ENCODE data around the gene EZR. TPM values are rescaled to one million over a fixed set of nuclear protein-coding genes. Genes with fewer than 3 reads are reported as not detected.

Gene EZR
- total RNA-seq, 1 donor from 2014 or later, result 254 TPM

DNA sequence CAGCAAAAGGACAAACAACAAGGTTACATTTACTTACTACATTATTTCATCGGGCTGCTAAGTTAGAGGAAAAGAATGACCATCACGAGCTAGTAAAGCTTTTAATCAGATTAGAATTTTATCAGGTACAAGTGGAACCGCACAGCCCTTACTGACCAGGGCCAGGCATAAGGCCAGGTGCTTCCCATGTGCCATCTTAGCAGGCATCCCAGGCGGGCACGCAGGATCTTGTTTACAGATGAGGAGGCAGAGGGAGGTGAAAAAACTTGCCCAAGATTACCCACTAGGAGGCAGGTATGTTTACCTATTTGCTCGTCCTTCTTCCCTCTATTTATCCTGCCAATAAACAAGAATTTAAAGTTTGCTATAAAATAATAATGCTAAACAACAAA lies 10.7 kb downstream of the EZR start:
- H3K27ac ChIP-seq (ENCODE audit: low read depth, low read length), result no peak overlapping the region
- Mint-ChIP-seq H3K4me3 (ENCODE audit: unreplicated experiment) (no peak overlapping the region), H3K4me1 (ENCODE audit: low read depth, unreplicated experiment) (peaks cover 41% of the 10 kb centered on the region), H3K27me3 (ENCODE audit: low read depth, unreplicated experiment) (no peaks in the 10 kb centered on the region), H3K27ac (ENCODE audit: unreplicated experiment) (no peak overlapping the region), H3K9me3 (ENCODE audit: unreplicated experiment) (no peaks in the 10 kb centered on the region), H3K36me3 (ENCODE audit: low read depth, unreplicated experiment) (peaks cover 6% of the 10 kb centered on the region)
- H3K9ac ChIP-seq (ENCODE audit: low read length), result no peak overlapping the region
- no peaks in the 10 kb centered on the region for H3K9me3 ChIP-seq (ENCODE audit: insufficient read depth, low read depth, low read length)
- no peak for DNase-seq (ENCODE audit: low read depth)
- H3K4me2 ChIP-seq (ENCODE audit: low read length), result no peak overlapping the region
- FAIRE-seq, result no peak
- no peak overlapping the region for H2AFZ ChIP-seq (ENCODE audit: low read depth, low read length)
- peaks cover 6% of the 10 kb centered on the region for H3K36me3 ChIP-seq (ENCODE audit: insufficient read depth, low read length)
- no peaks in the 10 kb centered on the region for H3K27me3 ChIP-seq (ENCODE audit: insufficient read depth, low read length)
- no peak overlapping the region for H3K4me3 ChIP-seq (ENCODE audit: insufficient read depth, low read depth, low read length)
- peaks cover 60% of the 10 kb centered on the region for H4K20me1 ChIP-seq (ENCODE audit: insufficient read depth, low read length)
- TF ChIP-seq EZH2 (IDR thresholded peaks at IDR 0.05; ENCODE audit: insufficient read depth, low read length), result no peak
- TF ChIP-seq, protein P1, sequence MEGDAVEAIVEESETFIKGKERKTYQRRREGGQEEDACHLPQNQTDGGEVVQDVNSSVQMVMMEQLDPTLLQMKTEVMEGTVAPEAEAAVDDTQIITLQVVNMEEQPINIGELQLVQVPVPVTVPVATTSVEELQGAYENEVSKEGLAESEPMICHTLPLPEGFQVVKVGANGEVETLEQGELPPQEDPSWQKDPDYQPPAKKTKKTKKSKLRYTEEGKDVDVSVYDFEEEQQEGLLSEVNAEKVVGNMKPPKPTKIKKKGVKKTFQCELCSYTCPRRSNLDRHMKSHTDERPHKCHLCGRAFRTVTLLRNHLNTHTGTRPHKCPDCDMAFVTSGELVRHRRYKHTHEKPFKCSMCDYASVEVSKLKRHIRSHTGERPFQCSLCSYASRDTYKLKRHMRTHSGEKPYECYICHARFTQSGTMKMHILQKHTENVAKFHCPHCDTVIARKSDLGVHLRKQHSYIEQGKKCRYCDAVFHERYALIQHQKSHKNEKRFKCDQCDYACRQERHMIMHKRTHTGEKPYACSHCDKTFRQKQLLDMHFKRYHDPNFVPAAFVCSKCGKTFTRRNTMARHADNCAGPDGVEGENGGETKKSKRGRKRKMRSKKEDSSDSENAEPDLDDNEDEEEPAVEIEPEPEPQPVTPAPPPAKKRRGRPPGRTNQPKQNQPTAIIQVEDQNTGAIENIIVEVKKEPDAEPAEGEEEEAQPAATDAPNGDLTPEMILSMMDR (IDR thresholded peaks at IDR 0.05; ENCODE audit: insufficient read depth, low read depth, low read length), result no peak
- peaks cover 6% of the 10 kb centered on the region for H3K4me1 ChIP-seq (ENCODE audit: insufficient read depth, low read length)
- peaks cover 96% of the 10 kb centered on the region for H3K79me2 ChIP-seq (ENCODE audit: insufficient read depth, low read length)

DNA sequence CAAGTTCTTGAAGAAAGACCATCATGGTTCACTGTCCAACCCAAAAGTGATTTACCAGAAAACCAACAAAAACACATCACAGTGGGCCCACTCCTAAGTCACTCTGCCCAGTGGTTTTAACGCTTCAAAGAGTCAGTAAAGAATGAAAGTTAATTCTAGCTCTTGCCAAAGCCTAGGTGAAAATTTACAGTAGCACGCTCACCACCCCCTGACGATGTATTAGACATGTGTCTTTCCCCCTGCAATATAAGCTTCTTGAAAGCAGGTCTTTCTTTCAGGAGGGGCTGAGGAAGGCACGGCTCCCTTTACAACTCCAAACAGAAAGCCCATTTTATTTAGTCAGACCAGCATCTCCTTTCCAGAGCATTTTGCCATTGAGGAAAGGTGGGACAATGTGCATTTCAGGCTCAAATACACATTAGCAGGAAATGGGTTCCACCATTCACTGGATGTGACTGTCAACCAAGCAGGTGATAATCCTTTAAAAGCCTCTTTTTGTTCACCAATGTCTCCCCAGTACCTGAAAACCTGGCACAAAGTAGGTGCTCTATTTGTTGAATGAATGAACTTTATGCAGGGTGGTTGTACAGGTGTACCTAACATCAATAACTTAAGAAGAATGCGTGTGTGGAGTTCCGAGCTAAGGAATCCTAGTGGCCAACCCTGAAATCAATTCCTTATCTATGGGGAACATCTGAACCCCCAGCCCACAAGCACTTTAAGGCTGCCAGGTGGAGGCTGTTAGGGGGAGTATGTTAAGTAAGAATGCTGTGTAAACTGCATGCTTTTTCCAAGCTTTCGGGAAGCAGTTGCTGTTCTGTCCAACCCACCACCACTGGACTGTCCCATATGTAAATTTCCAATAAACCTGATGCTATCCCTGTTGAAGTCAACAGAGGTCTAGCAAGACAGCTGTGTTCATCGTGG lies 11.4 kb downstream of the EZR start:
- no peak overlapping the region for H3K4me3 ChIP-seq (ENCODE audit: insufficient read depth, low read depth, low read length)
- no peak overlapping the region for H3K9ac ChIP-seq (ENCODE audit: low read length)
- H4K20me1 ChIP-seq (ENCODE audit: insufficient read depth, low read length), result peaks cover 58% of the 10 kb centered on the region
- H2AFZ ChIP-seq (ENCODE audit: low read depth, low read length), result no peak overlapping the region
- peaks cover 95% of the 10 kb centered on the region for H3K79me2 ChIP-seq (ENCODE audit: insufficient read depth, low read length)
- H3K27ac ChIP-seq (ENCODE audit: low read depth, low read length), result no peak overlapping the region
- FAIRE-seq (no peak), DNase-seq (ENCODE audit: low read depth) (no peak)
- Mint-ChIP-seq H3K9me3 (ENCODE audit: unreplicated experiment) (no peaks in the 10 kb centered on the region), H3K27me3 (ENCODE audit: low read depth, unreplicated experiment) (no peaks in the 10 kb centered on the region), H3K4me1 (ENCODE audit: low read depth, unreplicated experiment) (peaks cover 37% of the 10 kb centered on the region), H3K27ac (ENCODE audit: unreplicated experiment) (no peak overlapping the region), H3K4me3 (ENCODE audit: unreplicated experiment) (no peak overlapping the region), H3K36me3 (ENCODE audit: low read depth, unreplicated experiment) (peaks cover 3% of the 10 kb centered on the region)
- TF ChIP-seq, protein P1 (IDR thresholded peaks at IDR 0.05; ENCODE audit: insufficient read depth, low read depth, low read length), result no peak
- no peak for TF ChIP-seq EZH2 (IDR thresholded peaks at IDR 0.05; ENCODE audit: insufficient read depth, low read length)
- peaks cover 3% of the 10 kb centered on the region for H3K36me3 ChIP-seq (ENCODE audit: insufficient read depth, low read length)
- no peak overlapping the region for H3K4me2 ChIP-seq (ENCODE audit: low read length)
- H3K4me1 ChIP-seq (ENCODE audit: insufficient read depth, low read length), result peaks cover 10% of the 10 kb centered on the region
- no peaks in the 10 kb centered on the region for H3K9me3 ChIP-seq (ENCODE audit: insufficient read depth, low read depth, low read length)
- no peaks in the 10 kb centered on the region for H3K27me3 ChIP-seq (ENCODE audit: insufficient read depth, low read length)
